ENCODE measurements around the gene NTRK1. TPM values are rescaled to one million over a fixed set of nuclear protein-coding genes. Genes with fewer than 3 reads are reported as not detected.

Gene NTRK1
- total RNA-seq, 1 experiment from 2014 or later = not detected

DNA sequence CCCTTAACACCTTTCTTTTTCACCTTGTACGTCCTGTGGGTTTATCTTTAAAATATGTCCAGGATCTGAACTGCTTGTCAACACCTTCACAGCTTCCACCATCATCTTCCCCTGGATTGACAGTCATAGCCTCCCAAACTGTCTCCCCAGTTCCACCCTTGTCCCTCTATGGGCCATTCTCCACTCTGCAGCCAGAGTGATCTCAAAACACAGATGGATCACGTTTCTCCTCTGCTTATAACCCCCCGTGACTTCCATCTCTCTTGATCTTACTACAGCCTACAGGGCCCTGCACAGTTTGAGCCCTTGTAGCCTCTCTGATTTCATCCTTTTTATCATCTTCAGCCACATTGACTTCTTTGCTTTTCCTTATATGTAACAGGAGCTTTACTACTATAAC, 6.0 kb upstream of the NTRK1 start:
- Histone ChIP-seq H2AFZ (no peak overlapping the region), H3K9me2 (ENCODE audit: insufficient read depth) (no peaks in the 10 kb centered on the region), H3K27ac (no peak overlapping the region), H3K9me3 (ENCODE audit: insufficient read depth, low read depth) (no peaks in the 10 kb centered on the region), H3K27me3 (ENCODE audit: insufficient read depth, low read depth) (peaks cover 37% of the 10 kb centered on the region), H4K20me1 (ENCODE audit: insufficient read depth) (no peaks in the 10 kb centered on the region; the same call in 1 of the 2 replicates), H3K4me2 (no peak overlapping the region), H3F3A (ENCODE audit: insufficient read depth, low read depth) (no peaks in the 10 kb centered on the region), H3K4me1 (replicated peaks; ENCODE audit: insufficient read depth) (peaks cover 8% of the 10 kb centered on the region), H3K79me2 (ENCODE audit: low read depth) (no peaks in the 10 kb centered on the region), H3K36me3 (ENCODE audit: low read depth) (no peaks in the 10 kb centered on the region), H3K4me3 (no peak overlapping the region)
- TF ChIP-seq EZH2 (IDR thresholded peaks at IDR 0.05; ENCODE audit: low read depth) = no peak
- TF ChIP-seq, protein P1, sequence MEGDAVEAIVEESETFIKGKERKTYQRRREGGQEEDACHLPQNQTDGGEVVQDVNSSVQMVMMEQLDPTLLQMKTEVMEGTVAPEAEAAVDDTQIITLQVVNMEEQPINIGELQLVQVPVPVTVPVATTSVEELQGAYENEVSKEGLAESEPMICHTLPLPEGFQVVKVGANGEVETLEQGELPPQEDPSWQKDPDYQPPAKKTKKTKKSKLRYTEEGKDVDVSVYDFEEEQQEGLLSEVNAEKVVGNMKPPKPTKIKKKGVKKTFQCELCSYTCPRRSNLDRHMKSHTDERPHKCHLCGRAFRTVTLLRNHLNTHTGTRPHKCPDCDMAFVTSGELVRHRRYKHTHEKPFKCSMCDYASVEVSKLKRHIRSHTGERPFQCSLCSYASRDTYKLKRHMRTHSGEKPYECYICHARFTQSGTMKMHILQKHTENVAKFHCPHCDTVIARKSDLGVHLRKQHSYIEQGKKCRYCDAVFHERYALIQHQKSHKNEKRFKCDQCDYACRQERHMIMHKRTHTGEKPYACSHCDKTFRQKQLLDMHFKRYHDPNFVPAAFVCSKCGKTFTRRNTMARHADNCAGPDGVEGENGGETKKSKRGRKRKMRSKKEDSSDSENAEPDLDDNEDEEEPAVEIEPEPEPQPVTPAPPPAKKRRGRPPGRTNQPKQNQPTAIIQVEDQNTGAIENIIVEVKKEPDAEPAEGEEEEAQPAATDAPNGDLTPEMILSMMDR (conservative IDR thresholded peaks at IDR 0.05) = no peak
- no TSS peak for BruUV-seq (replicated peaks)
- DNase-seq = no peak
- intact Hi-C loops (cut with micrococcal nuclease; ENCODE audit: unreplicated experiment) = no loop called here
- ChIA-PET CTCF (no interaction called here), POLR2A (ENCODE audit: unreplicated experiment) (no interaction called here)

DNA sequence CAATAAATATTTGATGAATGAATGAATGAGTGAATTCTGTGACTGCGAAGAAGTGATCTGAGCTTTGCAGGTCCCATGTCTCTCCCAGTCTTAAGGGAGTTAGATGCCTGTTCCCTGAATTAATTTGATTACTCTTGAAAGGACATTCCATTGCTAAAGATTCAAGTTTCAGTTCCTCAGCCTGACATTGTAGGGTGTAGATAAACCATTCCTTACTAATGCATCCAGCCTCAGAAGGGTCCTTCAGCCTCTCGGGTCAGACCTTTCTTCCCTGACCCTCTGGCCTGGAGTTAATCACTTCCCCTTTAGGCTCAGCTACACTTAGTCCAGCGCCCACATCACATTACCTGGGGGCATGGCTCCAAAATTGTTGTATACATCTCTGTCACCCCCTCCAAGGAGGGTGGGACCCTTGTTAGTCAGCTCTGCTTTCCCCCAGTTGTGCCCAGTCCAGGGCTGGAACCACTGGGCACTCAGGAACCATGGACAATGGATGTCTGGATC, 4.3 kb upstream of the NTRK1 start:
- Histone ChIP-seq H4K20me1 (ENCODE audit: insufficient read depth) (no peaks in the 10 kb centered on the region), H3K9me3 (ENCODE audit: insufficient read depth, low read depth) (no peaks in the 10 kb centered on the region), H3K4me2 (no peak overlapping the region), H3K4me3 (no peak overlapping the region), H3K27me3 (ENCODE audit: insufficient read depth, low read depth) (peaks cover 53% of the 10 kb centered on the region), H3K4me1 (replicated peaks; ENCODE audit: insufficient read depth) (peaks cover 12% of the 10 kb centered on the region), H3K27ac (no peak overlapping the region), H3K9me2 (ENCODE audit: insufficient read depth) (no peaks in the 10 kb centered on the region), H2AFZ (no peak overlapping the region), H3F3A (ENCODE audit: insufficient read depth, low read depth) (no peaks in the 10 kb centered on the region), H3K79me2 (ENCODE audit: low read depth) (no peaks in the 10 kb centered on the region), H3K36me3 (ENCODE audit: low read depth) (no peaks in the 10 kb centered on the region)
- ChIA-PET POLR2A (ENCODE audit: unreplicated experiment) (no interaction called here), CTCF (interaction anchor here (0.8 kb wide), 1 partner anchor 130 kb away, joined by 3 read pairs; no protein-coding TSS in a partner anchor)
- intact Hi-C loops (cut with micrococcal nuclease; ENCODE audit: unreplicated experiment) = no loop called here
- BruUV-seq (replicated peaks) = no TSS peak
- TF ChIP-seq, protein P1 (conservative IDR thresholded peaks at IDR 0.05) = no peak
- TF ChIP-seq EZH2 (IDR thresholded peaks at IDR 0.05; ENCODE audit: low read depth) = no peak
- DNase-seq = no peak

DNA sequence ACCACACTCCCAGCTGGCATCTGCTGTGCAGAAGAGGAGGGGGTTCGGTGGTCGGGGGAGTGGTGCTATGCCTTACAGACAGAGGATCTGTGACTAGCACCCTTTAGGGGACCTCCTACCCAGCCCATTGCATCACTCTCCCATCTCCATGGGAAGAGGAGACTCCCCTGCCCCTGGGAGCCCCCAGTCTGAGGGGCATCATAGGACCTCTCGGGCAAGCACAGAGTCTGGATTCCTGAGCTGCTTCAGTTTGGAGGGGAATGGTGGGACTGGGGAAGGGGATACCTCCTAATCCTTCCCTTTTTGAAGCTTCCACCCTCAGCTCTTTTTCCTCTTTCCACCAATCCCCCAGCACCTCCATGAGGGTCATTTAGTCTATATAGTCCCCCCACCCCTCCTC, 3.1 kb upstream of the NTRK1 start:
- Histone ChIP-seq H3K4me3 (no peak overlapping the region), H3K4me1 (replicated peaks; ENCODE audit: insufficient read depth) (peaks cover 12% of the 10 kb centered on the region), H3K9me3 (ENCODE audit: insufficient read depth, low read depth) (no peaks in the 10 kb centered on the region), H3F3A (ENCODE audit: insufficient read depth, low read depth) (no peaks in the 10 kb centered on the region), H2AFZ (no peak overlapping the region), H4K20me1 (ENCODE audit: insufficient read depth) (no peaks in the 10 kb centered on the region), H3K79me2 (ENCODE audit: low read depth) (no peaks in the 10 kb centered on the region), H3K27ac (no peak overlapping the region), H3K27me3 (ENCODE audit: insufficient read depth, low read depth) (peaks cover 64% of the 10 kb centered on the region), H3K9me2 (ENCODE audit: insufficient read depth) (no peaks in the 10 kb centered on the region), H3K36me3 (ENCODE audit: low read depth) (no peaks in the 10 kb centered on the region), H3K4me2 (no peak overlapping the region)
- intact Hi-C loops (cut with micrococcal nuclease; ENCODE audit: unreplicated experiment) = no loop called here
- ChIA-PET POLR2A (ENCODE audit: unreplicated experiment) (no interaction called here), CTCF (interaction anchor here (0.5 to 0.7 kb wide), 2 partner anchors 59 to 145 kb away, joined by 6 read pairs; no protein-coding TSS in a partner anchor)
- TF ChIP-seq, protein P1 (conservative IDR thresholded peaks at IDR 0.05) = no peak
- no peak for TF ChIP-seq EZH2 (IDR thresholded peaks at IDR 0.05; ENCODE audit: low read depth)
- BruUV-seq (replicated peaks) = no TSS peak
- no peak for DNase-seq

Measured in PC-9 (cell line).